Stimulated activated CD8-positive, alpha-beta memory T cell treated with anti-CD3 and anti-CD28 coated beads, Interleukin-15, amount 100 ng/mL, for 48 hours (primary cell): Measurements from ENCODE around the gene CTDSPL.
"Not testable (repeated sequence)": the region's sequence is repeated elsewhere in the genome, so short reads cannot be mapped to it uniquely, and the experiment has no call there.

ENCODE experiments used
- DNase-seq, 2 donors: peaks; one replicate each; pipeline ENCODE4 v3.0.0-alpha.2; 2020; ENCODE audit warnings: low read depth in 2 of 2

CTDSPL gene

GRCh38 chr3:37988376-37988775, 126.7 kb downstream of the CTDSPL start:
- DNase-seq, result not testable (repeated sequence)

GRCh38 chr3:37988931-37989525, 127.3 kb downstream of the CTDSPL start:
- no peak for DNase-seq

GRCh38 chr3:37989821-37990480, 128.3 kb downstream of the CTDSPL start:
- DNase-seq, result no peak

GRCh38 chr3:37990527-37990926, 128.8 kb downstream of the CTDSPL start, which contains the start of gene VILL:
Gene VILL, plus strand, starts transcription at chr3:37990786. Its CDS starts 2,887 bp downstream, at chr3:37993673.
- DNase-seq, result no peak

- no peak for DNase-seq
Measured at GRCh38 chr3:37991109-37991508, 129.4 kb downstream of the CTDSPL start.

- no peak for DNase-seq
Measured at GRCh38 chr3:37991823-37992222, 130.1 kb downstream of the CTDSPL start.

- DNase-seq, result no peak
Measured at GRCh38 chr3:37992271-37993066, 130.8 kb downstream of the CTDSPL start.

GRCh38 chr3:37993067-37993455, 131.4 kb downstream of the CTDSPL start:
- DNase-seq, result no peak

GRCh38 chr3:37993460-37993819, 131.8 kb downstream of the CTDSPL start:
- DNase-seq, result no peak

- peak; percentile 74 for DNase-seq
Measured at GRCh38 chr3:37993820-37994638, 132.3 kb downstream of the CTDSPL start.

- no peak for DNase-seq
Measured at GRCh38 chr3:37994639-37994972, 132.9 kb downstream of the CTDSPL start.

- no peak for DNase-seq
Measured at GRCh38 chr3:37995652-37996641, 134.3 kb downstream of the CTDSPL start.

- DNase-seq, result peak; percentile 62 to 72
Measured at GRCh38 chr3:37996785-37997301, 135.2 kb downstream of the CTDSPL start.

- no peak for DNase-seq
Measured at GRCh38 chr3:37997342-37997741, 135.7 kb downstream of the CTDSPL start.

- no peak for DNase-seq
Measured at GRCh38 chr3:37997791-37998370, 136.2 kb downstream of the CTDSPL start.

GRCh38 chr3:37999836-38000235, 138.2 kb downstream of the CTDSPL start:
- DNase-seq, result no peak

- no peak for DNase-seq
Measured at GRCh38 chr3:38000242-38000916, 138.7 kb downstream of the CTDSPL start.

- no peak for DNase-seq
Measured at GRCh38 chr3:38000965-38001455, 139.3 kb downstream of the CTDSPL start.

- no peak for DNase-seq
Measured at GRCh38 chr3:38001456-38002081, 139.9 kb downstream of the CTDSPL start.
